DMS 273 (cell line): ENCODE data around the gene ACBD4.
"Not testable (repeated sequence)": the region's sequence is repeated elsewhere in the genome, so short reads cannot be mapped to it uniquely, and the experiment has no call there.

Experiments used
- DNase-seq: peaks from one replicate; lab custom pipeline; 2025; ENCODE audit not compliant: unreplicated experiment; lab: John Stamatoyannopoulos, UW

ACBD4 gene

DNA sequence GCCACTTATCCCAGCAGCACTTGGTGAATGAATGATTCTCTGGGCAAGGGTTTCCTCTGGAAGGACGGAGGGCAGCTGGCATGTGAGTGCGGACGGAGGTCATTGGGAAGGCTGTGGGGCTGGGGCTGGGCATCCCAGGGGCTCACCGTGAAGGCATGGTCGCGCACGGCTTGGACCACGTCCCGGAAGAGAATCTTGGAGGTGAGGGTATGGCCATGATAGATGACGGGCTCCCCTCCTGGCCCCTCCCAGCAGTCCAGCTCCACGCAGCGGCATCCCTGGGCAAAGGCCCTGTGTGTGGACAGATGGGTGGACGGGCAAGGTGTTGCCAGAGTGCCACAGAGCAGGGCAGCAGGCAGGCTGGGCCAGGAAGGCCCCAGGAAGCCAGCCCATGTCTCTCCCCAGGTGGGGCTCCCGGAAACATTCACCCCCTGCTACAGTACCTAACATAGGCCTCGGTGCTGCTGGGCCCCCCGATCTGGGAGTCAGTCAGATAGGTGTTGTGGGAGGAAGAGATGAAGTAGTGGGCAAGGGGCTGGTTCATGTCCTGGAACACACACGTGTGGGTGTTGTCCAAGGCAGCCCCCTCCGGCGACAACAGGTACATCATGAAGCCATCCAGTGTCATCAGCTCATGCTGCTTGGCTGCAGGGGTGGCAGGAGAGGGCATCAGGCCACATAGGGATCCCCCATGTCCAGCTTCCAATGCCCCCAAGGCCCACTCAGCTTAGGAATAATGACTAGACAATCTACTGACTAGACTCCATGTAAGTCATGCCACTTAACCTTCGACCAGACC lies 17.4 kb upstream of the ACBD4 start:
- DNase-seq: no peak

DNA sequence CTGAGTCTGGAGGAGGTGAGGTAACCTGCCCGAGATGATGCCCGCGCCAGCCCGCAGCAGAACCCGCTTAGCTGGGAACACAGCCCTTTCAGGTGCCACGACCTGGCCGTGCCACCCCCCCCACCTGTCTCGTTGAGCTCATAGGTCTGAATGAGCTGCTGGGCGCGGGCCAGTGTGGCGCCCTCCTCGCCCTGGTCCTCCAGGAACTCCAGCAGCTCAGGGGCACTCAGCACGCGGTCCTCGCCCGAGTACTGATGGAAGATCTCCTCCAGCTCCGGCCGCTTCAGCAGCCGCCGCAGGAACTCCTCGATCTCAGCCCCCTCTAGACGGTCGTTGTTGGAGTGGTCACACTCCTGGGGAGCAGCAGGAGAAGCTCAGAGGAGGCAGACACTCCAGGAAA lies 16.8 kb upstream of the ACBD4 start:
- DNase-seq: no peak

DNA sequence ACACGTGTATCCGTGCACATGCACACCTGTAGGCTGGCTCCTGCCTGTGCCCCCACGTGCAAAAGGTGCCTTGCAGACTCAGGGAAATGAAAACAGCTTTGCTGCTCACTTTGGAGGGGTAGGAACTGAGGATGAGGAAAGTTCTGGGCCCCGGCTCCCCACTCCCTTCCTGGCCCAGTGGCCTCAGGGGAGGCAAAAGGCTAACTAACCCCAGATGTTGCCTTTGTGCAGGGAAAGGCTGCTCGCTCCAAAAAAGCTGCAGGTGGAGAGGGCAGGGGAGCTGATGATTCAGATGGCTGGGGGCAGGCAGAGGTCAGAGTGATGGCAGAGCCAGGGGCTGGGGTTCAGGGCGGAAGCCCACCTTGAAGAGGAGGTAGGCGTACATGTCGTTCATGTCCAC lies 15.5 kb upstream of the ACBD4 start:
- no peak for DNase-seq

DNA sequence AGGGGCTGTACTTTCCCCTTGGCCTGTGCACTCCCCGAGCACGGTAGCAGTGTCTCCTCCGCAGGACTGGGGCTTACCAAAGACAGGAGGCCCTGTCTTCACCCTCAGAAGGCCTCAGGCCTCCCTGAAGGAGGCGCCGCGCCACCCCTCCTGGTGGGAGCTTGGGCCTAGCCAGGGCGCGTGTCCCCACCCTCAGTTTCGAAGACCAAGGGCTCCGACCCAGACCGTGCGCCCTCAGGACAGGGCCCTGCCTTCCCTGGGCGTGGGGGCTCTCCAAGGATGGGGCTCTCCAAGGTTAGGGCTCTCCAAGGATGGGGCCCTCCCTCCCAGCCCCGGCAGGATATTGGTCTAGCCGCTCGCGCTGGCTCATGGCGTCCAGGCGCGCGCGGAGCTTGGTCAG lies 14.9 kb upstream of the ACBD4 start:
- no peak for DNase-seq

DNA sequence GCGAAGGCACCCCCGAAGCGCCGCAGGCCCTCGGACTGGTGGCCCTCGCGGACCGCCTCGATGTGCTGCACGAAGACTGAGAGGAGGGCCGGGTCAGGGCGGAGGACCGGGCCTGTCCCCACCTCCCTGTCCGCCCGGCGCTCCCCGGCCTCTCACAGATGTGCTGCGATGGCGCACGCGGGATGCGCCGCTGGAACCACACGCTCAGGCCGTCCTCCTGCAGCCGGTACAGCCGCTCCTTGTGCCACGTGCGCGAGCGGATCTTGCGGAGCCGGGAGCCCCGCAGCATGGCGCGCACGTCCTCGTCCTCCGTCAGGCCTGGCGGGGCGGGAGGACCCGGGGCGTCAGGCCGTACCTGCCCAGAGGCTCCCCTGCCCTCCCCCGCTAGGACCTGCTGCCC lies 14.4 kb upstream of the ACBD4 start:
- no peak for DNase-seq

DNA sequence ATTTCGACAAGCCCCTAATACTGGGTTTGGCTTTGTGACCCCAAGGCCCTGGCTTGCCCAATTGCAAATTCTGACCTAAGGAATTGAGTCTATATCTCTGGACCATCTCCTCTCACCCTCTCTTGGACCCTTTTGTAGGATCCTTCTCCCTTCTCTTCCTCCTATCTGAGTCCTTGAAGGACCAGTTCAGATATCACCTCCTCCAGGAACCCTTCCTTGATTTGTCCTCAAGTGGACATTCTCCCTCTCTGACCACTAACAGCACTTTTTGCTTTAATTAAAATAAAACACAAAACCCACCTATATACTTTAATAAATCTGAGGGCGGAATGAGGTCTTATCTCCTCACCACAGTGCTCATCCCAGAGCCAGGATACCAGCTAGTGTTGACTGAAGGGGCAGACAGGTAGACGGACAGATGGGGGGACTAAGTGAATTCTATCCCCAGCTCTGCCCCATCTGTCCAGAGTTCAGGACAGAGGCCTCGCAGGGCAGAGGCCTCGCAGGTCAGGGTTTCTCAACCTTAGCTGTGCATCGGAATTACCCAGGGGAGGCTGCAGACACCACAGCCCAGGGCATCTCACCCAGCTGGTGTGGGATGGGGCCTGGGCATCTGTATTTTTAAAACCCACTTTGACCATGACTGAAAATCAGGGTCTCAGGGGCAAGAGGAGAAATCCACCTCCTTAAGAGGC lies 12.3 kb upstream of the ACBD4 start:
- no peak for DNase-seq

DNA sequence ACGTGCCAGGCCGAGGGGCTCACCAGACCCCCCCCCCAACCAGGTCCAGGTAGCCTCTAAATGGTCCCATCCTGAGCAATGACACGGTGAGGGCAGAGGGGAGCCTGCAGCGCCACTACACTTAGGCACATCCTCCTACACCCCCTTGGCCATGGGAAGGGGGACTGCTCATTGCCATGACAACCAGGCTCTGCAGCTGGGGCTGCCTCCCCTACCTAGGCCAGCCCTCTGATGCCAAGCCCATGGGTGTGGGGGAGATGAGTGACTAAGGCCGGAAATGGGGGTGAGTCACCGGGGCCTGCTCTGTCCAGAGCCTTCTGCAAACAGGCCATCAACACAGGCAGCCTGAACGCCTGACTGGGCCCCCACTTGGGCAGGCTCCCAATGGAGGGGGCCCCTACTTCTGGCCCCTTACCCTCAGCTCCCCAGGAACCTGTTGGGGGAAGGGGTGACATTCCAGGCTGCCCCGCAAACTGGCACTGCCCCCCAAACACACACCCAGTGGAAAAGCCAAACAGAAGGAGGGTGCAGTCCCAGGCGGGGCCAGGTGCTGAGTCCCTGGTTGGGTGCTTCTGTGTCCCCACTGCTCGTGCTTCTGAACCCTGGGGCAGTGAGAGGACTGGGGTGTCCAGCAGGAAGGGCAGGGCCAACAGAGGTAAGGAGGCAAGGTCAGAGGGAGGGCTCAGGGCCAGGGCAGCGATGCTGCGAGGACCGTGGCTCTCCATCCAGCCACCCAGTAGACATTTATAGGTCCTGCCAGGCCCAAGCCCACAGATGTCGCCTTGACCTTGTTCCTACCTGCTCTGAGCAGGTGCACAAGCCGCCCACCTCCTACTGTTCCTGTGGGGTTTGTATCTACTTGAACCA lies 11.3 kb upstream of the ACBD4 start:
- peak; percentile 53 for DNase-seq

DNA sequence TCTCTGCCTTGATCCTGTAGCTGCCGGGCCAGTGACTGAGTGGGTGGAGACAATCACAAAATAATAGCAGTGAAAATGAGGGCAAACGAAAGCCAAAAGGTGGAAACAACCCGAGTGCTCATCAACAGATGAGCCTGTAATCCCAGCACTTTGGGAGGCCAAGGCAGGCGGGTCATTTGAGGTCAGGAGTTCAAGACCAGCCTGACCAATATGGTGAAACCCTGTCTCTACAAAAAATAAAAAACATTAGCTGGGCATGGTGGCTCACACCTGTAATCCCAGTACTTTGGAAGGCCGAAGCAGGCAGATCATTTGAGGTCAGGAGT lies 10.7 kb upstream of the ACBD4 start:
- not testable (repeated sequence) for DNase-seq

DNA sequence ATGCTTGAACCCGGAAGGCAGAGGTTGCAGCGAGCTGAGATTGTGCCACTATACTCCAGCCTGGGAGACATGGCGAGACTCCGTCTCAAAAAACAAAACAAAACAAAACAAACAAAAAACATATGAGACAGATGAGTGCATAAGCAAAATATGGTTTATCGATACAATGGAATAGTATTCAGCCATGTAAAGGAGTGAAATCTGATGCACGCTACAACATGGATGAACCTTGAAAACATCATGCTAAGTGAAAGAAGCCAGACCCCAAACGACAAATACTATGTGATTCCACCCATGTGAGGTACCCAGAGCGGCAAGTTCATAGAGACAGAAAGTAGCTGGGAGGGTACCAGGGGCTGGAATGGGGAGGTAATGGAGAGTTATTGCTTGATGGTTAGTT lies 10.0 kb upstream of the ACBD4 start:
- no peak for DNase-seq

DNA sequence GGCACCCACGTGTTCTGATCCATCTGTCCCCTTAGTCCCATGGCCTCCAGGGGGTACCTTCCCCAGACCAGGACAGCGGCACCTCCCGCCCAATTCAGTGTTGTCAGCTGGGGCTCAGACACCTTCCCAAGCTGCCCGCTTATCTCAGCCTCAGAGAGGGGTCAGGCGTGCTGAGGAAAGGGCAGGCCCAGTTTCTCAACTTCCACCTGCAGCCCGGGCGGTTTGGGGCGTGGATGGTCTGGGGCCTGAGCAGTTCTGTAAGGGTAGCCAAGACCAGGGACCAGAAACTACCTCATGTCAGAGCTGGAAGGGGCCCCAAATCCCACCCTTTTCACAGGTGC lies 8.3 kb upstream of the ACBD4 start:
- no peak for DNase-seq

DNA sequence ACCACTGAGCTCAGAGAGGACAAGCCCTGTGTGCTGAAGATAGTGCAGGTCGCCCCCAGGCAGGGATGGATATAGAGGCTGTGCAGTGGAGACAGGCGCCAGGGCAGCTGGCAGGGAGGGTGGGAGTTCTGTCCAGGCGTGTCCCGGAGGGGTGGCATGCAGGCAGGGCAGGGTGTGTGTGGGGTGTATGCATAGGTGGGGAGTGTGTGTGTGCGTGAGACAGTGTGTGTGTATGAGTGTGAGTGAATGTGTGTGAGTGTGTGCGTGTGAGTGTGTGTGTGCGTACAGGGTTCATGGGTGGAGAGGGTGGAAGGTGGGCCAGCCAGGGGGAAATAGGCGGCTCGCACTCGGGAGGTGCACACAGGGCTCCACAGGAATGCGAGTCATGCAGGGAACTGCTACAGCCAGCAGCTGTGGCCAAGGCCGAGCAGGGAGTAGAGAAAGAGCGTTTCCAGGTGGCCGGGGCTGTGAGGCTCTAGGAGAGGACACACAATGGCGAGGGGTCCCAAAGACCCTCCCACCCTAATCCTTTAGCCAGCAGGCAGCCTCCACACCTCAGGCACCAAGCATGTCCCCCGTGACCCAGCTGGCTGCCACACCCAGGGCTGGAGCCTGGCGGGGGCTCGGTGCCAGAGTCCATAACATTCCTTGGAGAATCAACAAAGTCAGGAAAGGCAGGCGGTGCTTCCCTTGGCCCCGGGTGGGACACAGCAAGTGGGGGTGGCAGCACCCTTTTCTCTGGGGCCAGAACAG lies 7.8 kb upstream of the ACBD4 start:
- DNase-seq: peak; percentile 58

DNA sequence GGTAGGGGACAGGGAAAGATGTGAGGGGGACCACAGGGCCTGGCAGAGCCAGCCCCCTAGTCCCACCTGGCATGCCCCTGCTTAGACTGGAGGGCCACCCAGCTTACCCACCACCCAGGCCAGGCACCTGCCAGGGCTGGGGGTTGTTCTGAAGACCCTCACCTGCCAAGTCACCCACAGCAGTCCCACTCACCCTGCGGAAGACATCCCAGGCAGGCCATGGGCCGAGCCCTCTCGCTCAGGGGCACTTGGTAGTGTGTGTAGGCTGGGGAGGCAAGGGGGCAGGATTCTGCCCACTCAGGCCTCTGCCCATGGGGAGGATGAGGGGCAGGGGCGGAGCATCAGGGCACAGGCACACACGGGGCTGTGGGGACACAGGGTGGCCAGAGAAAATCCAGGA lies 7.2 kb upstream of the ACBD4 start:
- no peak for DNase-seq

DNA sequence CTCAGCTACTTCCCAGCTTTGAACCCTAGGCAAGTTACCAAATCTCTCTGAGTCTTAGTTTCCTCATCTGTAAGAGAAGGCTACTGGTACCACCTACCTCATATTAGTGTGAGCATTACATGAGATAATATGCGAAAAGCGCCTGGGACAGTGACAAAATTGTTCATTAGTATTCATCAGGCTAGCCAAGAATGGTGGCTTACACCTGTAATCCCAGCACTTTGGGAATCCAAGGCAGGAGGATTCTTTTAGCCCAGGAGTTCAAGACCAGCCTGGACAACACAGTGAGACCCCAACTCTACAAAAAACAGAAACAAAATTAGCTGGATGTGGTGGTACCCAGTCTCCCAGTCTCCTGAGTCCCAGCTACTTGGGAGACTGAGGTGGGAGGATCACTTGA lies 6.5 kb upstream of the ACBD4 start:
- DNase-seq: no peak

DNA sequence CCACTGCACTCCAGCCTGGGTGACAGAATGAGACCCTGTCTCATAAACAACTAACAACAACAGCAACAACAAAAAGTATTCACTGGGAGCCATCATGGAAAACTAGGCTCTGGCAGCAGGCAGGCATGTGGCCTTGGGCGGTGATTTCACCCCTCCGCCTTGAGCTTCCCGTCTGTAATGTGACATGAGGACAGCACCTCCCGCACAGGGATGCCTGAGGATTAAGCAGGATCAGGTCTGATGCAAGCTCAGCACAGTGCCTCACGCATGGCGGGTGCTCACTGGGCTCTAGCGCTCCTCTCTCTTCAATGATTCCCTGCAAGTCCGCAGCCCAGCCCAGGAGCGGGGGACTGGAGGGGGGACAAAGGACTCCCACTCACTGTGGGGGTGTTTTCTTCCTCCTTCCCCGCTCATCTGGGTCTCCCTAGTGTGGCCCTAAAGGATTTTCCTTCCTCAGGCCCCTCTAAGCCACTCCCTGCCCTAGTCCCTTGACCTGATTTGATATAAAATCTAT lies 6.0 kb upstream of the ACBD4 start:
- peak; percentile 31 for DNase-seq

DNA sequence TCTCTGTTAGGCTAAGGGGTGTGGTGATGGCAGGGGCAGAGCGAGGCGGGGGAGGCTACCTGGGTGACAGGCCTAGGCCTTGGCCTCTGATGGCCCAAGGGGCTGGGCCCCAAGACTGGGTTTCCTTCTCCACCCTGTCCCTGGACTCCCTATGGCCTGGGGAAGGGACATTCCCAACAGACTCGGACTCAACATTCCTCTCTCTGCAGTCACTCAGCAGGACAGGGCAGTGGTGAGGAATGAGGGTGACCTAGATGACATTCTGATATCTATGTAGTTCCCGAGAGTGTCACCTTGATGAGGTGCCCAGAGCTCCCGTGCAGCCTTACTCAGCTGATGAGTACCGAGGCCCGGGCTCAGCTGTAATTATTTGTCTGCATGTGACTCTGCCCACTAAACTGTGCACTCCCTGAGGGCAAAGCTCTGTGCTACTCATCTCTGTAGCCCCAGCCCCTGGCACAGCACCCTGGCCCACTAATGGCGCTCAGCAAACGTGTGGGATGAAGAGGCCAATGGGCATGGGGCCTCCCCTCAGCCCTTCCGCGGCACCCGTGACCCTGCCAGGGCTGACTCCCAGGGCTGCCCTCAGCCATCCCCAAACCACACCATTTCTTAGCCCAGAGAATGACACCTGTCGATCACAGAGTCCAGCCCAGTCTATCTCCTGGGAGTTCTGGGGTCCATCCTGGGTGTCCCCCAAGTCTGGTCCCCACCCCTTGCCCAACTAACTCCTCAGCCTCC lies 5.4 kb upstream of the ACBD4 start:
- DNase-seq: no peak

DNA sequence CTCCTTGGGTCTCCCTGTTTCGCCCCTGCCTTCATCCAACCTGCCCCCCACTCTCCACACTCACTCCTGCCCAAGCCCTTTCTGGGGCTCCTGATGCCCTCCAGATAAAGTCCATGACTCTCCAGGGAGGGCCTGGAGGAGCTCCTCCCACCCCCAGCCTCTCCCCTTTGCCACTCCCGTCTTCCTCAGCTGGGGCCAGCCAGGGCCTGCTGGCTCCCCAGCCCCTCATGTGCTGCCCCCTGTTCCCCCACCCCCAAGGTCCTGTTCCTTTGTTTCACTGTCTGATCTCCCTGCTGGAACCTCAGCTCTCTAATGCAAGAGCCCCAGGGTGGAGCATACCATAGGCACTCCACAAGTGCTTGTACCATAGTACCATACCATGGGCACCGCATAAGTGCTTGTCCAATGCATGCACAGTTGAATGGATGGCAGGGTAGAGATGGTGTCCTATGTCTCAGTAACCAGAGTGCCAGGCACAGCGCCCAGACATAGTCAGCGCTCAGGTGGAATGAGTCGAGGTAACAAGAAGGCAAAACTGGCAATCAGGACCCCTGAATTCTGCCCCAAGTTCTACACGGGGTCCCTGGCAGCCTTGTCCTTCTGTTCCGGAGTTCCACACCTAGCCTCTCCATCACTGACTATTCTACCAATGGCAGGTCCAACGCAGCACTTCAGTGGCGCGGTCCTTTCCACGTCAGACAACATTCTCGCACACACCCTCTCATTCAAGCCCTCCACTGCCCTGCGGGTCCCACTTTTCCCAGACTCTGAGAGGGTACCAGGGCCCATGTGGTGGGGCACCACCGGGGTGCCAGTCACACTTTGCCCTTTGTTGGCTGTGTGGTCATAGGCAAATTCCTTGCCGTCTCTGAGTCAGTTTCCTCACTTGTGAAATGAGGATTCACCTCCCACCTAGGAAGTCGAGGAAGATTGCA lies 4.5 kb upstream of the ACBD4 start:
- no peak for DNase-seq

DNA sequence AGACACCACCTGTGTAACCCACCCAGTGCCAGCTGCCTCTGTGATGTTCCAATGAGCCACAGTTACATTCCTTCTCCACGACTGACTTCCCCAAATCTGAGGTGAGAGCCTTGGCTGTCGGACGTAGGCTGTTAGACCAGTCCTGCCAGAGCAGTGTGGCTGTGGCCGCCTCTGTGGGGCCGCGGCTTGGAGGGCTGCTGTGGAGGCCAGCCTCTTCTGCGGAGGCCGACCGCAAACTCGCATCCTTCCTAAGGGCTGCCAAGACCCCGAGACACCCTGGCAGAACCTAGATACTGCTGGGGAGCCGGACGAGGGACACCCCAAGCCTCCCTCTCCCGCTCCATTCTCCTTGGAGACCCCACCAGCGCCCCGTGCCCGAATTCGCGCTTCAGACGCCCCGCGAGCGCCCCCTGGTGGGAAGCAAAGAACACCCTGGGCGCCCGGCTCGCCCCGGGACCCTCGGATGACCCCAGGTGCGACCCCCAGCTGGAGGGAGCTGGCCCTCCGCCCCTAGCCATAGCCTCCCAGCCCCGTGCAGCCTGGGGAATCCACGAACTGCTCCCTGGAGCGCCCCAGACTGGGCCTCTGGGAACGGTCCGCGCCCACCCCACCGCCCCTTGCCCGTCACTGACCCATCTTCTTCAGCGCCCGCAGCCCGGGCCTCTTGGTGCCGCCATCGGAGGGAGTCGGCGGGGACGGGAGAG lies 3.7 kb upstream of the ACBD4 start:
- peak; percentile 86 for DNase-seq

DNA sequence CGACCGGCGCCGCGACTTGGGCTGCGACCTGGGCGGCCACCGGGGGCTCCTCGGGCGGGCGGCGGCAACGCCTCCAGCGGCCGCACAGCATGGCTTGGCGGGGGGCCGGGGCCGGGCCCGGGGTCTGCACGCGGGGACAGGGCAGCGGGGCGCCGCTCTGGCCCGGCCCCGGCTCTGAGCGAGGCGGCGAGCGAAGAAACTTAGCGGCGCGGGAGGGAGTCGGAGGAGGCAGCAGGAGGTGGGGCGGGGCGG lies 3.2 kb upstream of the ACBD4 start, which contains the start of gene PLCD3:
PLCD3 (minus strand) TSS at position 196 of the 252 bp plus-strand sequence; CDS start at position 91, 105 bp downstream.
- no peak for DNase-seq
